GM18868 (cell line): ENCODE measurements around the gene MGA.
"Not testable (repeated sequence)": the region's sequence is repeated elsewhere in the genome, so short reads cannot be mapped to it uniquely, and the experiment has no call there.

ENCODE experiments used
- ATAC-seq: cut with Tn5 transposase; IDR thresholded peaks from one replicate; pipeline ENCODE4 v1.9.1; 2021; ENCODE audit warnings: mild to moderate bottlenecking, moderate library complexity; ENCODE audit not compliant: unreplicated experiment

The MGA gene

GRCh38 chr15:41703120-41703519 lies 42.9 kb downstream of the MGA start:
- no peak for ATAC-seq

DNA sequence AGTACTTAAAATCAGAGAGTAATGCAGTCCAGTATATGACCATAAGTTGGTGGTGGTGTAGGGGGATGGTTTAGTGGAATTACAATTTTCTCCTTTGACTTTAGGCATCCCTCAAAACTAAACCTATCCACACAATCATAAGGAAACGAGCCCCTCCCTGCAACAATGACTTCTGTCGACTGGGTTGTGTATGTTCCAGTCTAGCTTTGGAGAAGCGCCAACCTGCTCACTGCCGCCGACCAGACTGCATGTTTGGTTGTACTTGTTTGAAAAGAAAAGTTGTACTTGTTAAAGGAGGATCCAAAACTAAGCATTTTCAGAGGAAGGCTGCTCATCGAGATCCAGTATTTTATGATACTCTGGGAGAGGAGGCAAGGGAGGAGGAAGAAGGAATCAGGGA lies 52.8 kb downstream of the MGA start:
- ATAC-seq: no peak

GRCh38 chr15:41714291-41714690 lies 54.1 kb downstream of the MGA start:
- no peak for ATAC-seq

DNA sequence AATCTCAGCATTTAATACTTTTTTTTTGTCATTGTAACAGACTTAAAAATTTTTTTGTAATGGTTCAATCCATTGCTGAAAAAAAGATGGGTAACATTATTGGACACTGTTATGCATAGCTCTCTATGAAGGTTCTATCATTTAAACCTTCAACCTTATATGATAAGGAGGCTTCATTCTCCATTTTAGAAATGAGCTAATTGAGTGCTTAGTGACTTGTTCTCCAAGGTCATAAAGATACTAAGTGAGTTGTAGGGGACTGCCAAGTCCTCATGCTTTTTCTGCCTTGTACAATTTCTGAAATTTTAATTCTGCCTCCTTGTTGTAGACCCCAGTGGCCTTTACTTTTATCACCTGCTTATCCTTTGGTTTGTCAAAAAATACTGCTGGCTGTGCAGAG lies 56.7 kb downstream of the MGA start:
- no peak for ATAC-seq

DNA sequence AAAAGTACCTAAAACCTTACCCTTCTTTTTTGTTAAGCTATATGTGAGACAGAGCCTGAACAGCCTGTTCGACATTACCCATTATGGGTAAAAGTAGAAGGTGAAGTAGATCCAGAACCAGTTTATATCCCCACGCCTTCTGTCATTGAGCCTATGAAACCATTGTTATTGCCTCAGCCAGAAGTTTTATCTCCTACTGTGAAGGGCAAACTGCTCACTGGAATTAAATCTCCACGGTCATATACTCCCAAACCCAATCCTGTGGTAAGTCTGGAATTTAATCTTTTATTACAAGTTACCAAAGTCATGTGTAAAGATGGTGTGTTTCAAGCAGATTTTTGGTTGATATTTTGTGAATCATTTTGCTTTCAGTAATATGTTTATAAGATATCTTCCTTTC lies 66.9 kb downstream of the MGA start:
- no peak for ATAC-seq

- not testable (repeated sequence) for ATAC-seq
Measured at GRCh38 chr15:41728061-41728460, 67.9 kb downstream of the MGA start.

DNA sequence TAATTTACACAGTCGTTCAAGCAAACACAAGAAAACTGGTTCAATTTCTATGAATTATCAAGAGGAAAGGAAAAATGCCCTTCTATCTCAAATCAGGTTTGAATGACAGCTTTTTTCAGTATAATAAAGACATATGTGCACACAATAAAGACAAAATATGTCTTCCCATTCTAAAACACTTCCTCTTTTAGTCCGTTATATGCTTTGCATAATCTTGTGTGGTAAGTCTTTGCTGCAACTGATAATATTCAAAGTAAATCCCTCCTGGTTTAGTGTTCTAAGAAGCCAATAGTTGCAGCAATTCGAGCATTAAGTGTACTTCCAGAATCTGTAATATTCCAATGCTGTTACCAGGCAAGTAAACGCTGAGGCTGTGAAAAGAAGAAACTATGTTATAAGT lies 70.3 kb downstream of the MGA start:
- no peak for ATAC-seq

DNA sequence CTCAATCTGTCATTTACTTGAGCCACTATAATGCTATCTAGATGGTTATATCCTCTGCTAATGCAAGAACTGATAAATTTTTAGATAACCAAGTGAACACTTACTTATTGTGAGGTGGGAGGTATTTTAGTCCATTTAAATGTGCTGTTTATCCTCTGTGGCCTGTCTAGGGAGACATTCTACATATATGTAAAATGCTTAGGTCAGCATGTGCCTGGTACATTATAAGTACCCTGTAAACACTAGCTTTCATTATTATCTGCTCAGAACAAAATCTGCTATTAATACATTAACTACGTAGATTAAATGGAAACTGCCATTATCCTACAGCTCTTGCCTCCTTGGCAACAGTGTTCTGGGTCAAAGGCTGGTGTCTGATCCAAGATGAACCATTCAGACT lies 72.3 kb downstream of the MGA start:
- ATAC-seq: no peak

DNA sequence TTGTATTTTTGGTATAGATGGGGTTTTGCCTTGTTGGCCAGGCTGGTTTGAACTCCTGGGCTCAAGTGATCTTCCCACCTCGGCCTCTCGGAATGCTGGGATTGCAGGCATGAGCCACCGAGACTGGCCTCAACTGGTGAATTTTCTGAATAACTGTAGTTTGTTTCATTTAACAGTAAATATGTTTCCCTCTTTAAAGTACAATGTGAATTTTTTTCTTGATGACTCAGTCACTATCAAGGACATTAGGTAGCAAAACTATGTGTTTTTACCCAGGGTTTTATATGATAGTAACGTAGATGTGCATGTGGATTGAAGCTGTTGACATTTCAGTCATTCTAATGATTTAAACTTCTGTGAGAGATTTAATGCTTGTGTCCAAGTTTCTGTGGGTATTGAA lies 73.9 kb downstream of the MGA start:
- no peak for ATAC-seq

DNA sequence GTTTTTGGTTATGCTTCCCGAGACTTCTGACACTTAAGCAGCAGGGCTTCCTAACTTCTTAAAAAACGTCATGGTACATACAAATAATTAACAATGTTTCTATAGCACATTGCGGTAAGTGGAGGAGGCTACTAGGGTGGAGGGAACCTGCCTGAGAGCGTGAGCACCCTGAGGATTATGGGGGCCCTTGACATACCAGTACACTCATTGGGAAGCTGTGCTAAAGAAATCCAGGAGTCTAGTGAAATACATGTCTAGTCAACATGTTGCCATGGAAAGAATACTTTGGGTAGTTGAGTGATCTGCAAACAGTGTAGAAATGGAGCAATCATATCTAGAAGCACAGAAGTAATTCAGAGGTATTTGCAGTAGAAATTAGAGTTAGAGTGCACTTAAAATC lies 74.8 kb downstream of the MGA start:
- ATAC-seq: no peak

- not testable (repeated sequence) for ATAC-seq
Measured at GRCh38 chr15:41735492-41735891, 75.3 kb downstream of the MGA start.

GRCh38 chr15:41746802-41747201 lies 86.6 kb downstream of the MGA start:
- no peak for ATAC-seq

- ATAC-seq: no peak
Measured at GRCh38 chr15:41756198-41756597, 96.0 kb downstream of the MGA start.

DNA sequence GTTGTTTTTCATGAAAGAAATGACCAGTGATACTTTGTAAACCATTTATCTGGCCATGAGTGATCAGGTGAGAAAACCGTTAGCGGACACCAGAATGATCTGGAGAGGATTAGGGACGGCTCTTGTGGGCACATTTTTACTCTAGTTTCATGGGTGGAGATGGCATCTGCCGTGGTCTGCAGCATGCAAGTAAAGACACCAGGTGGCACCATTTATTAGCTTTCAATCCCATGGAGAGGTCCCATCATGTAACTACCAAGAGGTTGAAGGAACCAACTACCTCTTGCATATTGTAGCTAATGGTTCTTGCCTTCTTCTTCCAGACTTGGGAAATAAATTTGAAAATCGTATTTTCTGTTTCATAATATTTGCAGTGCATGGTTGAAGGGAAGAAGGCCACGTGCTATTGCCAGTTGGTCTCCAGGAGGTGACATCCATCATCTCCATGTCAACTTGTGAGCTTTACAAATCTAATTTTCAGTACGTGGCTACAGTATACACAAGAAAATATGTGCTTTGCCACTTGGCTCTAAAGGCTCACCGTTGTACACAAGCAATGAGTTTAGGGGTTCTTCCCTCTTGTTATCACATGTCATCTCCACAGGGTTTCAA lies 112.6 kb downstream of the MGA start:
- ATAC-seq: no peak

GRCh38 chr15:41773332-41773728 lies 113.1 kb downstream of the MGA start:
- ATAC-seq: no peak

DNA sequence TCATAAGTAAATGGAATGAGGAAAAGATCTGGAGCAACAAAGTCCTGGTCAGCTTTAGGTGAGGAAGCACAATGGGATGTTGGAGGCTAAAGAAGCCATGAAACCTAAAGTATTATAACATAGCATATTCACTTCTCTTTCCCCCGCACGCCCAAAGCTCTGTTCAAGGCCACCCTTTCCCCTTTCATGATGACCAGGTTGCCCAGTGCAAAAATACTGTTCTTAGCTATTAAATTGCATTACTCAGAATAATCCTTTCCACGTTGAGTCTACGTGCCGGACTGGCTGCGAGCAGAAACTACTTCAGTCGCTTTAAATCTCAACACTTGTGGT lies 113.5 kb downstream of the MGA start:
- no peak for ATAC-seq

DNA sequence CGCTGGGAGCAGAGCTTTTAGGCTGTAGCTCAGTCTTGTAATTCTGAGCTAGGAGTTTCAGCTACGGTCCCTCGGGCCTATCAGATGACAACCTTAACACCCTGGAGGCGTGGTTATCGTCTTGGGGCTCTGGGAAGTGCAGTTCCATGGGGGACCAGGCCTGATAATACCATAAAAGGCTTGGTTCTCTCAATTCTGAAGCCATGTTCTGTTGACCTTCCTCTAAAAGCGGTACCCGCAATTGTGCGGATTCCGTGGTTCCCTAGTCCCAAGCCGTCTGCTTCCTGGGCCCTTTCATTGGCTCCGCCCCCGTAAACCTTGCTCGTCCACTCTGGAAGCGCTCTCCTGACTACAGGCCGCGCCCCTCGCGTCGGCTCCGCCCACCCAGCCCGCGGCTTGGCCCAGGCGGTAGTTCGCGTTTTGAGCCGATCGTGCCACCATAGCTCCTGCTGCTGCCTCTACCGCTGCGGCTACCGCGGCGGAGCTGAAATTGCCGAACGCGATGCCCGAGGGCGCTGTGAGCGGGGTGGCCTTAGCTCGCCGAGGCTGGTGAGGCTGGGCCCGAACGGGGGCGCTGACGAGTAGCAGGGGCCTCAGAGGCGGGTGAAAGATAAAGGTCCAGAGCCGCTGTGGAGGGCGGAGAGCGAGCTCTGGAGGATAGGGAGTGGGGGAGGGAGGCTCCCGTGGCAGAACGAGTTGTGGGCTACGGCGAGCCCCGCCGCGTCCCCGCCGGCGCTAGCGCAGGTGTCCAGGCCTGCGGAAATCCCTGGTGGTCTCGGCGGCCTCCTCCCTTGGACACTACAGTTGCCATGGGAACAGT lies 114.1 kb downstream of the MGA start, which contains the start of gene MAPKBP1:
Gene MAPKBP1, plus strand, starts transcription at position 423 of the 820 bp plus-strand sequence. CDS start 792 bp downstream, outside the sequence.
- ATAC-seq: peak; percentile 81

- no peak for ATAC-seq
Measured at GRCh38 chr15:41774882-41775417, 114.7 kb downstream of the MGA start.

- no peak for ATAC-seq
Measured at GRCh38 chr15:41775651-41776050, 115.4 kb downstream of the MGA start.

DNA sequence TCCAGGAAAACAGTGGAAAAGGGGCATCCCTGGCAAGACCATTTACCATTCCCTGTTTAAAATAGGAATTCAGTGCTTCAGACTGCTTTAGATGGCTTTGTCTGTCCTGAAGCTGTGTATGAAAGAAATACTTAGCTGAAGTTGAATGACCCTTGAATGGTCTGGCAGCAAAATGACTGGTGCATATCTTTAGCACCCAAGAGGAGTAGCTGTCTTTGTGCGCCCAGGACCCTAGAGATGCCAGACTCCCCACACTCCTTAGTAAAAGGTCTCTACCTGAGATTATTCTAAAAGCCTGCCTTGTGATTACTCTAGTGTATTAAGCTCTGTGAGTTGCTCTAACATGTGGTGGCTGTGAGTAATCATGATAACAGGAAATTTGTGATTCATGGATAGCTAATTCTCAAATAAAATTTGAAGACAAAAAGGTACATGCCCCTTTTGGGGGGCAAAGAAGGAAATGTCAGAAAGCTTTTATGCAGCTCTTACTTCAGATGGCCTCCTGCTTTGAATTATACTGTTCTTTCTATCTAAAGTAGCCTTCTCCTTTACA lies 117.3 kb downstream of the MGA start:
- no peak for ATAC-seq

DNA sequence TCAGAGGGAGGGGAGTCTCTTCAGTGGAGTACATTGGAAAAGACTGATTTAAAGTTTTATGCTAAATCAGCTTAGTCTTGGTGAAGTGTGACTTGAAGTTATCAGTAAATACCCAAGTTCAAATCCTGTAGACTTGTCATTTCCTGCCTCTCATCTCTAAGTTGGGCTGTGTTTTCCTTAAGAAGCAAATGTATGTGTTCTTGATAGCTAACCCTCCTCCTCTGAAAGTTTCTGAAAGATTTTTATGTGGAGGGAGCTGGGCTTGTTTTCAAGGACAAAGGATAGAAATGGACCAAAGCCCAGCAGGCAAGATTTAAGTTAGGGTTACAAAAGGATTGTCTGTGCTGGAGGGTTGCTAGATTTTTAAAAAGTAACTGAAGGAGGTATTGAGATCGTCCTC lies 118.3 kb downstream of the MGA start:
- no peak for ATAC-seq

DNA sequence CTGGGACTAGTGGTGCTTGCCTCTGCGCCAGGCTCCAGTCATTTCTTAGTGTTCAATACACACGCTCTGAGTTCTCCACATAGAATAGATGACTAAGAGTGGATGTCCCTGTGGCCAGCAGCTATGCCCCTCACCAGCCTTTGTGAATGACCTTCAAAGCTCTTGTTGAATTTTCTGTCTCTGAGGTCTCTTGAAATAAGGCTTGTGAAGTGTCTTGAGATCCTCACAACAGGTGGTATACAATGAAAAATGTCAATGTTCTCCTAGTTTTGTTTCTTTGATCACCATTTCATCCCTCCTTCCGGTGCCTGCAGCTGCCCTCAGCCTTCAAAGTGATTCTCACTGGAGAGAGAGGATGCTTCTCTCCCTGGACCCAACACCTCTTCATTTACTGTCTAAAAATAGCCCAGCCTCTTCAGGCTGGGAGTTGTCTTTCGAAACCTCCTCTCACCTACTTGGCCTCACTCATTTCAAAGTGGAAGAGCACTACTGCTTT lies 119.5 kb downstream of the MGA start:
- ATAC-seq: no peak
